ENCODE measurements around the gene THUMPD3.

DNA sequence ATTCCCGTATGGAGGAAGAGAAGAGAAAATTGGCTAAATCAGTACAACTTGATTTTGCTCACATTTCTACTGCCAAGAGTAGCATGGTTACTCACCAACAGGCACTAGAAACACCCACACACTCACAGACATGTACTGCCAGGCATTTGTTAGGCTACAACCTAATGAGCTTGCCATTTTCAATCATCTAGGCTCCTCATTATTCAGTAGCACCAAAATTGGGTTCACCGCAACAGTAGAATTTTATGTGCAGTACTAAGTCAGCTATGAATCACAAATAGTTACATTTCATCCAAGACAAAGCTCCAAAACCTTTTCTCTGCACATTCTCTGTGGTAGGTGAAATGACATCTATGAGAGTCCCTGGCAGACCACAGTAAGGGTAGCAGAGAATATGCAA is 15.0 kb upstream of the THUMPD3 start:
- no peak for TF ChIP-seq JUNB (CRISPR knock-in tag; conservative IDR thresholded peaks at IDR 0.05)
- TF ChIP-seq RBBP5 (IDR thresholded peaks at IDR 0.05; ENCODE audit: borderline replicate concordance, insufficient read depth, low read length, poor library complexity, severe bottlenecking), result no peak
- TF ChIP-seq ZC3H4 (CRISPR knock-in tag; IDR thresholded peaks at IDR 0.05; ENCODE audit: borderline replicate concordance), result no peak
- TF ChIP-seq ZNF507 (tag; conservative IDR thresholded peaks at IDR 0.05), result no peak
- TF ChIP-seq ZNF696 (CRISPR knock-in tag; conservative IDR thresholded peaks at IDR 0.05), result no peak
- TF ChIP-seq MEF2D (tag; conservative IDR thresholded peaks at IDR 0.05; ENCODE audit: low read depth), result no peak
- no peak for TF ChIP-seq E2F4 (CRISPR knock-in tag; IDR thresholded peaks at IDR 0.05; ENCODE audit: low read depth)
- no peak for TF ChIP-seq MYC (IDR thresholded peaks at IDR 0.05; ENCODE audit: low read depth, low read length)
- no peak for TF ChIP-seq MYC (CRISPR knock-in tag; IDR thresholded peaks at IDR 0.05; ENCODE audit: borderline replicate concordance, low read depth)
- no peak for TF ChIP-seq ZBTB26 (CRISPR knock-in tag; IDR thresholded peaks at IDR 0.05)
